Measurements from ENCODE around the gene ZNF189.
A peak's percentile ranks its signal among the peaks of the same experiment; 100 is the strongest.

Gene ZNF189

DNA sequence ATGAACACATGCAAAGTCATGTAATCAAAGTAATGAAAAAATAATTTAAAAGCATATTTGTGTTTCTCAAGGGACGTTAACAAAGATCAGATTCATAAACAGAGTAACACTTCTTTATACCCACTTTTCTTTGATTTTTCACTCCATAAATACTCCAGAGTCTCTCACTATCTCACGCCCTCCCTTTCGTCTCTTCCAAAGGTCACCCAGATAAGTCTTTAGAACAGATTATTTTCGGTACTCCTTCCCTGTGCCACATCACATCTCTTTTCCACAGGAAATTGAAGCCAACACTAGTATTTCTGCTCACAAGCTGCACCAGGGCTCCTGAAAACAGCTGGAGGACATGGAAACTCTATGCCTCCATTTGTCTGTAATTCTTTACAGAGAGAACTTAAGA, 52.3 kb downstream of the ZNF189 start:
- DNase-seq, result no peak

DNA sequence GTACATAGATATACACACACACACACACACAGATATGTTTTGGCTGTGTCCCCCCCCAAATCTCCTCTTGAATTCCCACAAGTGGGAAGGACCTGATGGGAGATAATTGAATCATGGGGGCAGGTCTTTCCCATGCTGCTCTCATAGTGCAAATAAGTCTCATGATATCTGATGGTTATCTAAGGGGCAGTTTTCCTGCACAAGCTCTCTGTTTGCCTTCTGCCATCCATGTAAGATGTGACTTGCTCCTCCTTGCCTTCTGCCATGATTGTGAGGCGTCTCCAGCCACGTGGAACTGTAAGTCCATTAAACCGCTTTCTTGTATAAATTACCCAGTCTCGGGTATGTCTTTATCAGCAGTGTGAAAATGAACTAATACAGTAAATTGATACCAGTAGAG, 52.8 kb downstream of the ZNF189 start:
- no peak for DNase-seq

DNA sequence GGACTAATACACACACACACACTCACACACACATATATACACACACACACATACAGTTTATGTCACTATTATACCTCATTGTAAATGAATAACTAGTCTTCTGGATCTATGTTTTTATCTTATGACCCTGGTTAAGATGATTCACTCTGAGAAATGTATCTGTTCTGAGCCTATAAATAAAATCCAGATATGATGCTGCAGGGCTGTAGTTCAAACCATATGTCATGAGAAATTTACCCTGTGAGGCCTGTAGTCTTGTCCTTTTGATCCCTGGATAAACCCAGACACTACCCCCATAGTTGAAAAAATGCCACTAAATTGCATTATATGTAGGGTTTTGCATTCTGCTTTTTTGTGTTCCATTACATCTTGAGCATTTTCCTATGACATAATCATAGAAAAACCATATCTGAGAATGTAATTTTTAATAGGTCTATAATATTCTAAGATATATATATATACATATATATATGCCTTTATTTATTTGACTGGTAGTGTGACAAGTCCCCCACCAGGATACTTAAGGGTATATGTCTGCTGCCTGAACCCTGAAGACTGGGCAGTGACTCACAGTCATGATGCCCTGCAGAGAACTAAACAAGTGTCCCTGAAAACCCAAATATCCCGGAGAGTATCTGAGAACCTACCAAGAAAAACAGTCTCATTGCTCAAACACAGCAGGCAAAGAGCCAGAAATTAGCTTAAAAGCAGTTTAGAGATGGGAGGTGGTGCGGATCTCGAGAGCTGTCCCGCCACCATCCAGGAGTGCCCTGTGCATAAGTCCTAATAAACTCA, 55.3 kb downstream of the ZNF189 start:
- DNase-seq, result no peak

DNA sequence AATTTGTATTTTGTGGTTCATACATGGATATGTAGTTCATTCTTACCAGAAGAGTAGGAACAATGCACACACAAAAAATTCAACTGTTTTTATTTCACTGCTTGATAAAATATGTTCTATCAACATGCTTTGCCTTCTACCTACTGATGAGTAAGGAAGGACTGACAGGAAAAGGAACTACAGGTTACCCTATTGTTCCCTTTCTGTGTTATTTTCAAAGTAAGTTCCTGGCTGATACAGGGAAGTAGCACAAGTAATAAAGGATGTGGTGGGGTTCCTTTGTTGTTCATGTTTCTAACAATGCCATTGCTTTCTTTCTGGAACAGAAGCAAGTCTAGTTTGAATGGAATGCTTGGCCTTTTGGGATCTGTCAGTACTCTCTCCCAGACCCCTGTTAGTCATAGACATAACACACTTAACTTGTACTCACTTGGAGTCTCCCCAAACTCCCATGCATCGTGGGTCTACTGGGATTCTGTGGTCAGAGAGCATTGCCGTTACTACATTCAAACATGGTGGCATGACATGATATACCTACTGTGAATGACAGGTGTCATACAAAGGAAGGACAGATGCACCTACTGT, 57.1 kb downstream of the ZNF189 start:
- DNase-seq, result no peak

DNA sequence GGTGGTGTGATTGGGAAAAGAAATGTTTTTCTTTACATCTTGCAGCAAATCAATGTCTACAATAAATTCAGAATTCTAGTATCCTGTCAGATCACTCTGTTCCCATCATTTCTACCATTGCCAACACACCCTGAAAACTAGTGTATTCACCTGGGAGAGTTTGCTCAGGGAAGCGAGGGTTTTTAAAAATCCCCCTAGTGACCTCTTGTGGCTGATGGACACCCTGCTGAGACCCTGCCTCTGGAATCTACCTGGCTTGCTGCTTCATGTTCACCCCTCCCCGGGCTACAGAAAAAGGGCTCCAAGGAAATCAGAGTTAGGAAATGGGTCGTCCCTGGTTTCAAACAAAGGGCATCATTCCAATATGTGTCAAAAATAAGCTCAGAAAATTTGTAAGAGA, 58.4 kb downstream of the ZNF189 start:
- DNase-seq, result no peak

DNA sequence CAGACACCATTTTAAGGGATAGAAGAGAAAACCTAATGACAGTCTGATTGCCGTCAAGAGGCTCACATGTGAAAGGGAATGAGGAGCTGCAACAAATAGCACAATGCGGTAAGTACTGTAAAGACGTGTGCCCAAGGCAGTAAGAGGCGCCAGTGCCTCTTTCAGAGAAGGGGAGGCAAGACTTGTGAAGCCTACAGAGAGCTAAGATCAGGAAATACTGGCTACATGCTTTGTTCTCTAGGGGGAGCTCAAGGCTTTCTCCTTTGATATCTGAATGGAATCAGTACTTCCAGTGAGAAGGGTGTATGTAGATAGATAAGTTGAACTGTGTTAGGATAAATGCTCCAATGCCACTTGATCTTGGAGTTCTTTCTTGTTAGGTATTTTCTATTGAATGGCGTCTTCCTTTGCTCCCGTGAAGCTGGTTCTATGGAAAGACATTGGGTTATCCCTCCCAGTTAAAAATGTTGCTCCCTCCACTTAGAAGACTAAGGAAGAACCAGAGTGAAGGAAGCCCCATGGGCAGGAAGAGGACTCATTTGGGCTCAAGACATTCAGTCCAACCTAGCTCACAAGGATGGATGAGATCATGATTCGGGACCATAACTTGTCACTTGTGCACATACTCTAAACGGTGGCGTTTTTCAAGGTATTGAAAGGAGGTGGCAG, 60.4 kb downstream of the ZNF189 start:
- DNase-seq, result peak; percentile 11
